IPS-20b (cell line): Measurements from ENCODE around the gene FHIT.

ENCODE experiments used
- H3K27ac ChIP-seq: one replicate; pipeline ENCODE4 v1.5.1; 2013; ENCODE audit warnings: low read length
- H3K27me3 ChIP-seq: 2 replicates; pipeline ENCODE4 v1.6.1; 2013; ENCODE audit warnings: mild to moderate bottlenecking, low read length, inconsistent platforms; ENCODE audit not compliant: insufficient read depth
- H3K36me3 ChIP-seq: 2 replicates; pipeline ENCODE4 v1.6.1; 2013; ENCODE audit warnings: low read depth, mild to moderate bottlenecking, inconsistent platforms, low read length, moderate library complexity; ENCODE audit not compliant: insufficient read depth
- H3K4me1 ChIP-seq: 2 replicates; pipeline ENCODE4 v1.6.1; 2013; ENCODE audit warnings: mild to moderate bottlenecking, control low read depth, inconsistent platforms, low read length, moderate library complexity; ENCODE audit not compliant: insufficient read depth
- H3K4me3 ChIP-seq: 2 replicates; pipeline ENCODE4 v1.5.1; 2013; ENCODE audit warnings: mild to moderate bottlenecking, low read length, inconsistent platforms
- H3K9ac ChIP-seq: 2 replicates; pipeline ENCODE4 v1.6.1; 2013; ENCODE audit warnings: low read depth, mild to moderate bottlenecking, inconsistent platforms, low read length, moderate library complexity
- H3K9me3 ChIP-seq: 2 replicates; pipeline ENCODE4 v1.6.1; 2013; ENCODE audit warnings: mild to moderate bottlenecking, low read depth, low read length, inconsistent platforms; ENCODE audit not compliant: insufficient read depth

The FHIT gene

DNA sequence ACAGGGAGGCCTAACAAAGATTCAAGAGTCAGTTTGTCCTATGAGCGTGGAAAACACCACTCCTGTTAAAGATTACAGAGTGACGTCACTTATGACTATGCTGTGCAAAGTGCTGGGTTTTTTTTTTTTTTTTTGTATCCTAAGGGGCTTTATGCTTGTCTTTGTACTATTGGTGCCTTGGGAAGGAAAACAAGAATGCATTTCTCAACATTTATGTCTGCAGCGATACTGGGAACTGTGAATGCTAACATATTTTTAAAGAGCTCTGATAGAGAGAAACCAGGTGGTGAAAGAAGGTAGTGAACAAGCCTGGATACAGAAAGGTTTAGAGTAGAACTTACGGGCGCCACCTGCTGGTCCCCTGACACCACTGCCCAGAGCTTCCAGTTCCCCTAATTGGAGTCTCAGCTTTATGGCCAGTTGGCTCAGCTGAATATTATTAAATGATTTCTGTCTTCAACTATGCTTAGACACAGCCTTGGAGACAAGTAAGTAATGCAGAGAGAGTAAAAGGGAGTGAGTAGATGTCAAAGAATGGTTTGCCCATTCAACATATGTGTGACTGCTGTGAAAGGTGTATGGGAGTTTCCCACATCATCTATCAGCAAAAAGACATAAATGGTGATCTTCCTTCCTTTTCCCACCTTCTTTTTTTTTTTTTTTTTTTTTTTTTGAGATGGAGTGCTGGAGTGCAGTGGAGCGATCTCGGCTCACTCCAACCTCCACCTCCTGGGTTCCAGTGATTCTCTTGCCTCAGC is 1393.5 kb downstream of the FHIT start:
- no peak overlapping the region for H3K4me3 ChIP-seq
- H3K4me1 ChIP-seq, result no peaks in the 10 kb centered on the region
- H3K9ac ChIP-seq, result no peak overlapping the region
- H3K9me3 ChIP-seq, result no peaks in the 10 kb centered on the region
- no peaks in the 10 kb centered on the region for H3K36me3 ChIP-seq
- H3K27me3 ChIP-seq, result no peaks in the 10 kb centered on the region
- no peak overlapping the region for H3K27ac ChIP-seq

DNA sequence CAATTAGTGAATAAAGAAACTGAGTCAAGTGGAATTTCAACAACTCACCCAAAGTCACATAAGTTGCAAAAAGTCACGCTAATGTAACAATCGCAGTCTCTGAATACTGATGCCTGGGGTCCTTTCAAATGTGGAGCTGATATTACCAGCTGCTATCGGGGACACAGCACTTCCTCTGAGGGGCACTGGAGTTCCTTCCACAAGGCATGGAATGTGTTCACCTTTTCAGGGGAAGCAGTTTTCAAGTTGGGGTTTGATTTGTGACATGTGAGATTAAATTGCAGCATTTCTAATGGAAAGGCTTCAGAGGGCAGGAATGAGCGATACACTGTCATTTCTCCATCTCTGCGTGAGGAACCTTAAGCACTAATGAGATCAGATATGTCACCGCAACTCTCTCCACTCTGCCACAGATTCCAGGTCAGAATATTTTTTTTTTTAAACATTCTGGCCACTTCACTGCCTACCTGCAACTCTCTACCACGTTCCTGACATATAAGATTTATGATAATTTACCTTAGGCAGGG is 1394.3 kb downstream of the FHIT start:
- no peaks in the 10 kb centered on the region for H3K4me1 ChIP-seq
- no peaks in the 10 kb centered on the region for H3K36me3 ChIP-seq
- no peaks in the 10 kb centered on the region for H3K9me3 ChIP-seq
- no peak overlapping the region for H3K4me3 ChIP-seq
- H3K9ac ChIP-seq, result no peak overlapping the region
- H3K27ac ChIP-seq, result no peak overlapping the region
- no peaks in the 10 kb centered on the region for H3K27me3 ChIP-seq

DNA sequence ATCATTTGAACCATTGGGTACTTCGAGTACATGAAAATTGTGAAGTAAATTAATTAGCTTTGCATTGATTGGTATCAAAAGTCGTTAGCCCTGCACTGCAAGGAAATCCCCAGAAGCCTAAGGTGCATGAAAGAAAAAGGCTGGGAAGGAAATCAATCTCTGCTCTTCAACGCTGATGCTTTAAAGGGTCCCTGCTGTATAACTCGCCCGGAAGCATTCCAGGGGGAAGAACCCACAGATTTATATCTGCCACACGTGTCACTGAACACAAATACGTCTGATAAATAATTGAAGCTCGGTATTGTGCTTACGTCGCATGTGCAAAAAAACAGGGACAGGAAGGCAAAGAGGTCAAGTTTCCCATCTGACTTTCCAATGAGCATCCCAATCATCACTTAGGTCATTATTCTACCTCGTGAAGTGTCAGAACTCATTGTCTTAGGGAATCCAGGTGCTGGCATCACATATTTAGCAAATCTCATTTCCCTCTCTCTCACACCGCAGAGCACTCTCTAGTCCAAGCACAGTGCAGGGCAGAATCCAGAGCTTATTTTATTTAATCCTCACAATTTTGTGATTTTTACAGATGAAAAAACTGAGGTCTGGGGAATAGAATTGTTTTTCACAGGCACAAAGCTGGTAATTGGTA is 1397.1 kb downstream of the FHIT start:
- Histone ChIP-seq H3K27ac (no peak overlapping the region), H3K36me3 (no peaks in the 10 kb centered on the region), H3K9me3 (no peaks in the 10 kb centered on the region), H3K4me1 (no peaks in the 10 kb centered on the region), H3K9ac (no peak overlapping the region), H3K4me3 (no peak overlapping the region), H3K27me3 (no peaks in the 10 kb centered on the region)

DNA sequence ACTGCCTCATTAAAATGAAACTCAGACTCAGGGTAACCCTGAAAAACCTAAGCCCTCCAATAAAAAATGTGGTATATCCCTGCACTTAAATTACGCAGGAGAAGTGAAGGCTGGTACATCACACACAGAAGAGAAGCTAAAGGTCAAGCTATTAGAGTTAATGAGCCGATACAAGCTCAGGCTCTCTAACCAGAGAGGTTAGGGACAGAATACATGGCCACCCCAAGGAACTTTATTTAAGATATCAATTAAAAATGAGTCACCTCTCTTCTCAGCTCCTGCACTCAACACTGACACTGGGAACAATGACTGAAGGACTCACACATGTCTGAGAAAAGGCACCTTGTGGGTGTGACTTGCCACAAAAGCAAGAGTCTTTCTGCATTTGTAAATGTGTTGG is 1400.8 kb downstream of the FHIT start:
- H3K9me3 ChIP-seq, result no peaks in the 10 kb centered on the region
- no peaks in the 10 kb centered on the region for H3K36me3 ChIP-seq
- H3K27me3 ChIP-seq, result no peaks in the 10 kb centered on the region
- no peak overlapping the region for H3K4me3 ChIP-seq
- no peak overlapping the region for H3K27ac ChIP-seq
- H3K9ac ChIP-seq, result no peak overlapping the region
- H3K4me1 ChIP-seq, result no peaks in the 10 kb centered on the region

DNA sequence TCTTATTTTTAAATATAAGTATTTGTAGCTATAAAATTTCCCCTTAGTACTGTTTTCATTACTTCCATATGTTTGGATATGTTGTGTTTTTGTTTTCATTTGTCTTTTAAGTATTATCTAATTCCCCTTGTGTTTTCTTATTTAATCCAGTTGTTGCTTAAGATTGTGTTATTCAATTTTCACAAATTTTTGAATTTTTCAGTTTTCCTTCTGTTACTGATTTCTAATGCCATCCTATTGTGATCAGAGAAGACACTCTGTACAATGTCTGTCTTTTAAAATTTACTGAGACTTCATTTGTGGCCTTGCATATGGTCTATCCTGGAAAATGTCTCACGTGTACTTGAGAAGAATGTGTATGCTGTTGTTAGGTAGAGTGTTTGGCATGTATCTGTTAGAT is 1405.9 kb downstream of the FHIT start:
- Histone ChIP-seq H3K36me3 (no peaks in the 10 kb centered on the region), H3K4me3 (no peak overlapping the region), H3K4me1 (no peaks in the 10 kb centered on the region), H3K9me3 (no peaks in the 10 kb centered on the region), H3K27ac (no peak overlapping the region), H3K27me3 (no peaks in the 10 kb centered on the region), H3K9ac (no peak overlapping the region)

DNA sequence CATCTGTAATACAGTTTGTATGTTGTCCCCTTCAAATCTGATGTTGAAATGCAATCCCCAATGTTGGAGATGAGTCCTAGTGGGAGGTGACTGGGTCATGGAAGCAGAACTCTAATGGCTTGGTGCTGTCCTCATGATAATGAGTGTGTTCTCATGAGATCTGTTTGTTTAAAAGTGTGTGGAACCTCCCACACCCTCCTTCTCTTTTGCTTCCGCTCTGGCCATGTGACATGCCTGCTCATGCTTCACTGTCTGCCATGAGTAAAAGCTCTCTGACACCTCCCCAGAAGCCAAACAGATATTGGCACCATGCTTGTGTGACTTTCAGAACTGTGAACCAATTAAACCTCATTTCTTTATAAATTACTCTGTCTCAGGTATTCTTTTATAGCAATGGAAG is 1407.4 kb downstream of the FHIT start:
- no peak overlapping the region for H3K9ac ChIP-seq
- H3K4me1 ChIP-seq, result no peaks in the 10 kb centered on the region
- no peaks in the 10 kb centered on the region for H3K9me3 ChIP-seq
- H3K27ac ChIP-seq, result no peak overlapping the region
- H3K4me3 ChIP-seq, result no peak overlapping the region
- no peaks in the 10 kb centered on the region for H3K27me3 ChIP-seq
- H3K36me3 ChIP-seq, result no peaks in the 10 kb centered on the region

DNA sequence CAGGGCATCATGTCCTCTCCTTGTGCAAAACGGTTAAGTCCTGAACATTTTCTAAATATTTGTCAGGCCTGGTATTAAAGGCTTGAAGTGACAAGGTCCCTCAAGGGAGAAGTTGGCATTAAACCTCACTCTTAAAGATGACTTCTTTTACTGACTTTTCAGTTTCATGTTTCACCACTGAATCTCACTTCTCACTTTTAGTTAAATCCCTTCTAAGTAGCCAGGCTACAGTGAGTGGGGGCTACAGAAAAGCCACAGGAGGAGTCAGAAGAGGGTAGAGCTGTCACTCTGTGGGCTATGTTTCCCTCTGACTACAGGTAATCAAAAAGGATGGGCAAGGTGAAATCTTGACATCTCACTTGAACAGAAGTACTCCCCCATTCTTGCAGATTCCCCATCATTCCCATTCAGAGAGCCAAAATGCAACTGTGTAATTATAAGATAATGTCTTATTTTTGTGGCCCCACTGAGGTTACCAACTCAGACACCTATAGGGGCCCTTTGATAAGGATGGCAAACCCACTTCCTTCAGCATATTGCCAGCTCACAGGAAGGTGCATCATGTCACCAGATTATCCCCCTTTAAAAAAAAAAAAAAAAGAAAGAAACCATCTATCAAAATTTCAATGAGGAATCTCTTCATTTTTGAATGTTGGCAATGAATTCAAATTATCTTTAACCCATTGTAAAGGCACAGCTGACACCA is 1411.3 kb downstream of the FHIT start:
- Histone ChIP-seq H3K27ac (no peak overlapping the region), H3K9me3 (no peaks in the 10 kb centered on the region), H3K4me1 (no peaks in the 10 kb centered on the region), H3K36me3 (no peaks in the 10 kb centered on the region), H3K4me3 (no peak overlapping the region), H3K27me3 (no peaks in the 10 kb centered on the region), H3K9ac (no peak overlapping the region)

DNA sequence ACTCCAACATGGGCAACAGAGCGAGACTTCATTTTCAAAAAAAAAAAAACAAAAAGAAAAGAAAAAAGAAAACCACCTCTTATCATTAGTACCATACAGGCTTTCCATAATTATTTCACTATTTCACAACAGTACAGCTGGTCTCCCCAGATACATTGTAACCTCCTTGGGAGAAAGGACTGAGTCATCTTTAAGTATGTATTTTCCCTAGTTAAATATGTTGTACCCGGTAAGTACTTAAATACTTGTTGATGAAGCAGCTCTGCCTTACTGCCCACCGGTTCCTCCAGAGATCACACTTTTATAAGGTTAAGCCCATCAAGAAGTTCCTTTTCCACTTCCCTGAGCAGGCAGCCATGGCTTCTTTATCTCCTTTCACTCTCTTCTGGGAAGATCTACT is 1412.0 kb downstream of the FHIT start:
- Histone ChIP-seq H3K36me3 (no peaks in the 10 kb centered on the region), H3K4me1 (no peaks in the 10 kb centered on the region), H3K9ac (no peak overlapping the region), H3K4me3 (no peak overlapping the region), H3K27me3 (no peaks in the 10 kb centered on the region), H3K9me3 (no peaks in the 10 kb centered on the region), H3K27ac (no peak overlapping the region)

DNA sequence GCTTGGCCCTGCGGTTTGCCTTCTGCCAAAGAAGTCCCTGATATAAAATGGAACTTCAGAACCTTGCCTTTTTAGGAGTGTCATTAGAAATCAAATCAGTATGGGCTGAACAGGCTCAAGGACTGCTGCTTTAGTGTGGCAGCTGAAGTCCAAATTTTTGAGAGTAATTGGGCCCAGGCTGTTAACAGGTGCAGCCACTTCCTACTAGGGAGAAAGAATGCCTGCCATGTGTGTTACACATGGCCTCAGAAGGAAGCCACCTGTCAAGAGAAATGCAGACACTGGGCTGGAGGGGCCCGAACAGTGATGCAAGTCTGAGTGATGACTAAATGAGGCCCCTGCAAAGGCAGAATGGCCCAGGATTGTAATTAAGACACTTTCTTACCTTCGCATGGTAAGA is 1414.7 kb downstream of the FHIT start:
- no peak overlapping the region for H3K4me3 ChIP-seq
- H3K27me3 ChIP-seq, result no peaks in the 10 kb centered on the region
- H3K27ac ChIP-seq, result no peak overlapping the region
- no peaks in the 10 kb centered on the region for H3K36me3 ChIP-seq
- no peaks in the 10 kb centered on the region for H3K4me1 ChIP-seq
- H3K9ac ChIP-seq, result no peak overlapping the region
- no peaks in the 10 kb centered on the region for H3K9me3 ChIP-seq

DNA sequence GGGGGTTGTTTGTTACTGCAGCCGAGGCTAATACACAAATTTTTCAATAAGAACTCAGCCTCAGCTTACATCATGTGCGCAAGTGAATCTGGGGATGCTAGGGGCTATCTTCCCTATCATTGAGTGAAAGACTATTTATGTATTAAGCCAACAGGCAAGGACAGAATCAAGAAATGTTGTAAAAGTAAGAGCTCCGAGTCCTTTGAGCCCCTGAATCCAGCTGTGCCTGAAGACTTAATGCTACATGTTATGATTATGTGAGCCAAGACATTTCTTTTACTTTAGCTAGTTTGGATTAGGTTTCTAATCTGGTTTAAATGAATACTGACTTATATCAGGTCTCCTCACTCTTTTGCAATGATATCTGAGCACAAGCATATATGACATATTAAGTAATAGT is 1418.5 kb downstream of the FHIT start:
- H3K9ac ChIP-seq, result no peak overlapping the region
- H3K4me3 ChIP-seq, result no peak overlapping the region
- no peaks in the 10 kb centered on the region for H3K4me1 ChIP-seq
- H3K36me3 ChIP-seq, result no peaks in the 10 kb centered on the region
- no peak overlapping the region for H3K27ac ChIP-seq
- no peaks in the 10 kb centered on the region for H3K9me3 ChIP-seq
- no peaks in the 10 kb centered on the region for H3K27me3 ChIP-seq

DNA sequence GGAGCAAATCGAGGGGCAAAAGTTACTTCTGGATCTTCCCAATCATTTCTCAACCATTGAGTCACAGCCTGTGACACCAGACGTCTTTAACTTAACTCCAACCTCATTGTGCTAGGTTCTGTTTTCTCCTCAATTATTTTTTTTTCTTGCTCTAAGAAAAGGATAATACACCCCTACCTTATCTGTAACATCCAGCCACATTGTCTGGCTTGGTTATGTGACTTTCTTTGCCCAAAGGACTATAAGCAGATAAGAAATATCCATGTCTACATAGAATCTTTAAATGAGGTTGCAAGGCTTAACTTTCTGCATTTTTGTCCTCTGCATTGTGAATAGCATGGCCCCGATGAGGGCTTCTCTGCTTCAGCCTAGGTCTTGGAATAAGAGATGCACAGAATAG is 1419.0 kb downstream of the FHIT start:
- no peak overlapping the region for H3K4me3 ChIP-seq
- no peaks in the 10 kb centered on the region for H3K27me3 ChIP-seq
- H3K36me3 ChIP-seq, result no peaks in the 10 kb centered on the region
- H3K9ac ChIP-seq, result no peak overlapping the region
- no peaks in the 10 kb centered on the region for H3K9me3 ChIP-seq
- no peak overlapping the region for H3K27ac ChIP-seq
- no peaks in the 10 kb centered on the region for H3K4me1 ChIP-seq

DNA sequence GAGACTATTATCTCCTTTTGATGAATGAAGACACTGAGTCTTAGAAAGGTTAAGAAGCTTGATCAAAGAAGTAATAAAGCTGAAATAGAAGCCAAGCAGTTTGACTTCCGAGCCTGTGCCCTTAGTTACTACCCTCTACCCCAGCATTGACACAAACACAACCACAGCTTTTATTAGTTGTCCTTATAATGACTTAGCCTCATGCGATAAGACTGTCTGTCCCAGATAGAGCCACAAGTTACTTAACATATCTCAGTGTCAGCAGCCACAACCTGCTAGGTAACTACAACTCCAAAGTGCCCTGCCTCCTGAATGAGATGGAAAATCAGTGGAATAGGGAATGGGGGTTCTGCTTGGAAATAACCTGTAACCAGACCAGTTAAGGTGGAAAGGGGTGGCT is 1419.9 kb downstream of the FHIT start:
- Histone ChIP-seq H3K4me1 (no peaks in the 10 kb centered on the region), H3K9ac (no peak overlapping the region), H3K4me3 (no peak overlapping the region), H3K27me3 (no peaks in the 10 kb centered on the region), H3K27ac (no peak overlapping the region), H3K9me3 (no peaks in the 10 kb centered on the region), H3K36me3 (no peaks in the 10 kb centered on the region)
